Measurements from ENCODE around the gene SERTAD3.
"Not testable (repeated sequence)": the region's sequence is repeated elsewhere in the genome, so short reads cannot be mapped to it uniquely, and the experiment has no call there.

Gene SERTAD3

GRCh38 chr19:40424637-40425449 is 19.3 kb downstream of the SERTAD3 start:
- no peak for DNase-seq

- no peak for DNase-seq
These were observed 20.2 kb downstream of the SERTAD3 start for GRCh38 chr19:40423938-40424337.

GRCh38 chr19:40422748-40423566 is 21.2 kb downstream of the SERTAD3 start:
- no peak for DNase-seq

GRCh38 chr19:40421993-40422747 is 22.0 kb downstream of the SERTAD3 start:
- DNase-seq: no peak

- DNase-seq: peak; percentile 57 to 59
These were observed 23.1 kb downstream of the SERTAD3 start for GRCh38 chr19:40420766-40421765.

- no peak for DNase-seq
These were observed 23.7 kb downstream of the SERTAD3 start for GRCh38 chr19:40420451-40420765.

GRCh38 chr19:40419780-40420179 is 24.4 kb downstream of the SERTAD3 start:
- no peak for DNase-seq

- DNase-seq: no peak
These were observed 25.0 kb downstream of the SERTAD3 start for GRCh38 chr19:40419066-40419612.

- no peak for DNase-seq
These were observed 26.1 kb downstream of the SERTAD3 start for GRCh38 chr19:40418040-40418439.

- no peak for DNase-seq
These were observed 26.5 kb downstream of the SERTAD3 start for GRCh38 chr19:40417643-40417981.

- DNase-seq: no peak
These were observed 27.1 kb downstream of the SERTAD3 start for GRCh38 chr19:40416918-40417642.

- no peak for DNase-seq
These were observed 28.4 kb downstream of the SERTAD3 start for GRCh38 chr19:40415768-40416167.

GRCh38 chr19:40414542-40415535 is 29.3 kb downstream of the SERTAD3 start:
- no peak for DNase-seq

GRCh38 chr19:40413291-40413845 is 30.8 kb downstream of the SERTAD3 start, which contains the start of gene PRX:
TSS of gene PRX (minus strand) at chr19:40413378. CDS start at chr19:40407932, 5,446 bp downstream.
- DNase-seq: no peak

- no peak for DNase-seq
These were observed 31.3 kb downstream of the SERTAD3 start for GRCh38 chr19:40412866-40413265.

GRCh38 chr19:40411958-40412499 is 32.1 kb downstream of the SERTAD3 start:
- DNase-seq: no peak

GRCh38 chr19:40411125-40411842 is 32.9 kb downstream of the SERTAD3 start:
- no peak for DNase-seq

GRCh38 chr19:40410030-40410389 is 34.1 kb downstream of the SERTAD3 start:
- DNase-seq: no peak

- not testable (repeated sequence) for DNase-seq
These were observed 35.6 kb downstream of the SERTAD3 start for GRCh38 chr19:40408598-40408925.
